Thoracic aorta (tissue), 2 donors: ENCODE results near the gene SMCO2. TPM values are rescaled to one million over a fixed set of nuclear protein-coding genes. Genes with fewer than 3 reads are reported as not detected.

Source experiments
- ATAC-seq: fragments of 150-250 bp; one replicate; pipeline ENCODE4 v1.8.0; 2017; ENCODE audit warnings: low read depth; ENCODE audit not compliant: insufficient number of reproducible peaks, low FRiP score
- DNase-seq: peaks from one replicate; pipeline ENCODE4 v3.0.0-alpha.2; 2020; ENCODE audit warnings: low spot score
- H3K27ac ChIP-seq, 2 donors: fragments of 200-600 bp; sonication (generic); 1 replicate in 1 of 2; 2 replicates in 1 of 2; pipeline ENCODE4 v1.5.1; 2016; ENCODE audit warnings: mild to moderate bottlenecking in 2 of 2, moderate library complexity in 2 of 2
- H3K27me3 ChIP-seq: fragments of 200-600 bp; sonication (generic); replicated peaks from 2 replicates; pipeline ENCODE4 v1.6.0; 2016; ENCODE audit warnings: mild to moderate bottlenecking; ENCODE audit not compliant: insufficient read depth
- H3K36me3 ChIP-seq: fragments of 200-600 bp; sonication (generic); one replicate; pipeline ENCODE4 v1.5.1; 2016
- H3K4me1 ChIP-seq, 2 donors: fragments of 200-600 bp; sonication (generic); 1 replicate in 1 of 2; 2 replicates in 1 of 2; pipeline versions ENCODE4 v1.5.1 to v1.6.0; 2016; ENCODE audit warnings: low read depth in 2 of 2, mild to moderate bottlenecking in 1 of 2; ENCODE audit not compliant: control insufficient read depth in 1 of 2
- H3K4me3 ChIP-seq: fragments of 200-600 bp; sonication (generic); 2 replicates; pipeline ENCODE4 v1.5.1; 2016; ENCODE audit warnings: mild to moderate bottlenecking
- H3K9me3 ChIP-seq: fragments of 200-600 bp; sonication (generic); 2 replicates; pipeline ENCODE4 v1.5.1; 2016
- total RNA-seq, 2 donors: library from RNA; depleted of rRNA; stranded (reverse); fragments of >200 nt; gene quantifications; one replicate each; pipeline versions ENCODE4 v1.1.0 to v1.2.3, GENCODE V29; 2016
- TF ChIP-seq, protein P1 (sequence below): fragments of 200-600 bp; sonication (generic); IDR thresholded peaks from one replicate; pipeline ENCODE4 v1.5.1; 2019; ENCODE audit warnings: antibody characterized with exemption

Gene SMCO2
- total RNA-seq, 2 donors from 2014 or later = not detected

GRCh38 chr12:27548301-27549199 is 102.0 kb downstream of the SMCO2 start:
- TF ChIP-seq, protein P1, sequence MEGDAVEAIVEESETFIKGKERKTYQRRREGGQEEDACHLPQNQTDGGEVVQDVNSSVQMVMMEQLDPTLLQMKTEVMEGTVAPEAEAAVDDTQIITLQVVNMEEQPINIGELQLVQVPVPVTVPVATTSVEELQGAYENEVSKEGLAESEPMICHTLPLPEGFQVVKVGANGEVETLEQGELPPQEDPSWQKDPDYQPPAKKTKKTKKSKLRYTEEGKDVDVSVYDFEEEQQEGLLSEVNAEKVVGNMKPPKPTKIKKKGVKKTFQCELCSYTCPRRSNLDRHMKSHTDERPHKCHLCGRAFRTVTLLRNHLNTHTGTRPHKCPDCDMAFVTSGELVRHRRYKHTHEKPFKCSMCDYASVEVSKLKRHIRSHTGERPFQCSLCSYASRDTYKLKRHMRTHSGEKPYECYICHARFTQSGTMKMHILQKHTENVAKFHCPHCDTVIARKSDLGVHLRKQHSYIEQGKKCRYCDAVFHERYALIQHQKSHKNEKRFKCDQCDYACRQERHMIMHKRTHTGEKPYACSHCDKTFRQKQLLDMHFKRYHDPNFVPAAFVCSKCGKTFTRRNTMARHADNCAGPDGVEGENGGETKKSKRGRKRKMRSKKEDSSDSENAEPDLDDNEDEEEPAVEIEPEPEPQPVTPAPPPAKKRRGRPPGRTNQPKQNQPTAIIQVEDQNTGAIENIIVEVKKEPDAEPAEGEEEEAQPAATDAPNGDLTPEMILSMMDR = no peak
- DNase-seq (no peak), ATAC-seq (no peak)
- H3K27me3 ChIP-seq = no peaks in the 10 kb centered on the region
- H3K9me3 ChIP-seq = no peaks in the 10 kb centered on the region
- H3K4me3 ChIP-seq = peak overlapping the region; percentile 50
- H3K27ac ChIP-seq = peak overlapping the region; percentile 78 to 79
- H3K4me1 ChIP-seq = peaks cover 59 to 84% of the 10 kb centered on the region in 2 donors
- H3K36me3 ChIP-seq = no peaks in the 10 kb centered on the region

- ATAC-seq = peak; percentile 61
- TF ChIP-seq, protein P1 = no peak
- no peaks in the 10 kb centered on the region for H3K9me3 ChIP-seq
Observed at GRCh38 chr12:27549236-27549800, 102.8 kb downstream of the SMCO2 start.

GRCh38 chr12:27549801-27550652 is 103.5 kb downstream of the SMCO2 start:
- H3K9me3 ChIP-seq = no peaks in the 10 kb centered on the region
- TF ChIP-seq, protein P1 = no peak
- H3K4me3 ChIP-seq = peak overlapping the region; percentile 50
- ATAC-seq = peak; percentile 70
- peak overlapping the region; percentile 78 to 79 for H3K27ac ChIP-seq
- no peaks in the 10 kb centered on the region for H3K36me3 ChIP-seq
- H3K4me1 ChIP-seq = peaks cover 65 to 95% of the 10 kb centered on the region in 2 donors
- no peaks in the 10 kb centered on the region for H3K27me3 ChIP-seq
- peak; percentile 68 for DNase-seq

More at GRCh38 chr12:27549236-27549800, 102.8 kb downstream of the SMCO2 start:
- DNase-seq = no peak
- Histone ChIP-seq H3K4me1 (peaks cover 67 to 92% of the 10 kb centered on the region in 2 donors), H3K27ac (peak overlapping the region; percentile 78 to 79), H3K4me3 (peak overlapping the region; percentile 50), H3K36me3 (no peaks in the 10 kb centered on the region), H3K27me3 (no peaks in the 10 kb centered on the region)

GRCh38 chr12:27550653-27550975 is 104.1 kb downstream of the SMCO2 start:
- Histone ChIP-seq H3K27me3 (no peaks in the 10 kb centered on the region), H3K4me3 (no peak overlapping the region), H3K9me3 (no peaks in the 10 kb centered on the region), H3K4me1 (peaks cover 61 to 95% of the 10 kb centered on the region in 2 donors), H3K27ac (peak overlapping the region in 1 of 2 donors; percentile 78), H3K36me3 (no peaks in the 10 kb centered on the region)
- TF ChIP-seq, protein P1 = no peak
- ATAC-seq = no peak
- DNase-seq = no peak
